RPMI7951 (cell line): ENCODE measurements around the gene ACOX1. TPM values are rescaled to one million over a fixed set of nuclear protein-coding genes. Genes with fewer than 3 reads are reported as not detected.
A peak's percentile ranks its signal among the peaks of the same experiment; 100 is the strongest.

Source experiments
- DNase-seq: peaks from one replicate; pipeline ENCODE4 v3.0.0-alpha.2; 2012; ENCODE audit warnings: low read depth
- total RNA-seq: library from RNA; depleted of rRNA; stranded (reverse); fragments of >200 nt; shearing (Covaris generic); gene quantifications from 2 replicates; pipeline ENCODE4 v1.2.3, GENCODE V29; 2014; rRNA removed

The ACOX1 gene
- total RNA-seq = 21.4 TPM in 2 replicates

DNA sequence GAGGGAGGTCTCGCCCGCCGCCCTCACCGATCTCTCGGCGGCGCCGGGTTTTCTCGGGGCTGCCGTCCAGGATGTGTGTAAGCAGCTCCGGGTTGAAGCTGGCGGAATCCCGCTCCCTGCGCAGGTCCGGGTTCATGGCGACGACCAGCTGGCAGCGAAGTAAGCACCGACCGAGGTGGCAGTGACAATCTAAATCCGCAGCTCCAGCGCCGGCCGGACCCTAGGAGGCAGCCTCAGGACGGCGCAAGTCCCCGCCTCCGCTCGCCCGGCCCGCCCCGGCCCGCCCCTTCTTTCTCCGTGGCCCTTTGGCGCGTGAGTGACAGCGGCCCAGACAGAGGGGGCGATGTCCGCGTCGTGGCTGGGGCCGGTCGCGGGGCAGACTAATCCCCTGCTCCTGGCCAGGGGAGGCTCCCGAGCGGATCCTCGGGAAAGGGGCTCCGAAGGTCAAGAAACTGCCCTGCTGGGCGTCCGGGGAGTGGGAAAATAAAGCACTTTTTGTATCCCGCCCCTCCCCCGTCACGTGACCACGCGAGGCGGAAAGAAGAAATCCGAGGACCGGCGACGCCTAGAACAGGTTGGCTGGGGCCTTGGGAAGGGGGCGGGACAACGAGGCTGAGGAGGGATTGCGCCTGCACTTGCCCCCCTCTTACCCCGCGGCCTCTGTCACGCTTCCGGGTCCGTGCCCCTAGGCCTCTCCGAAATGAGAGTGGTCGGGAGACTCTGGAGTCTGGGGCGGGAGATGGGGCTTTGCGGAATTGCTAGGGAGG is at the start of gene ACOX1, which contains the start of gene TEN1:
TSS of gene ACOX1 (minus strand) at position 229 of the 767 bp plus-strand sequence. CDS start at position 136, 93 bp downstream.
TSS of gene TEN1 (plus strand) at position 303 of the 767 bp plus-strand sequence. CDS start 6,953 bp downstream, outside the sequence.
- DNase-seq = peak; percentile 95

GRCh38 chr17:76027159-76027839 is 48.3 kb upstream of the ACOX1 start, which contains the start of gene EVPL:
Gene EVPL, minus strand, starts transcription at chr17:76027306. Its CDS starts 108 bp downstream, at chr17:76027198.
- no peak for DNase-seq

GRCh38 chr17:76026714-76027158 is 47.8 kb upstream of the ACOX1 start:
- no peak for DNase-seq

DNA sequence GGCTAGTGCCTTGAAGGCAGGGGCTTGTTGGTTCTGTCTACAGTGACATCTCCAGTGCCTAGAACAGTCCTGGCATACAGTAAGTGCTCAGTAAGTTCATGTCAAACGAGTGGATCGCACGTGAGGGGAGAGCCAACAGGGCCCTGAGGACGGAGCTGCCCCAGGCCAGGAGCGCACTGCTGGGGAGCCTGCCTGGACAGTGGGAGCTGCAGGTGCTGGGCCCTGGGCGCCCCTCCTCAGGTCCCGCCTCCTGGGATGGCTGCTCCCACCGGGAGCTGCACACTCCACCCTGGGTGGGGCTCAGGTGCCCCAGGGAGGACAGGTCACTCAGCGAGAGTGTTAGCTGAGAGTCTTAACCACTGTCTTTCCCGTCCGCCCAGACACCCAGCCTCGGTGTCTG is 46.3 kb upstream of the ACOX1 start:
- DNase-seq = no peak

GRCh38 chr17:76024353-76024752 is 45.4 kb upstream of the ACOX1 start:
- DNase-seq = no peak

- no peak for DNase-seq
Measured at GRCh38 chr17:76023900-76024237, 44.9 kb upstream of the ACOX1 start.

DNA sequence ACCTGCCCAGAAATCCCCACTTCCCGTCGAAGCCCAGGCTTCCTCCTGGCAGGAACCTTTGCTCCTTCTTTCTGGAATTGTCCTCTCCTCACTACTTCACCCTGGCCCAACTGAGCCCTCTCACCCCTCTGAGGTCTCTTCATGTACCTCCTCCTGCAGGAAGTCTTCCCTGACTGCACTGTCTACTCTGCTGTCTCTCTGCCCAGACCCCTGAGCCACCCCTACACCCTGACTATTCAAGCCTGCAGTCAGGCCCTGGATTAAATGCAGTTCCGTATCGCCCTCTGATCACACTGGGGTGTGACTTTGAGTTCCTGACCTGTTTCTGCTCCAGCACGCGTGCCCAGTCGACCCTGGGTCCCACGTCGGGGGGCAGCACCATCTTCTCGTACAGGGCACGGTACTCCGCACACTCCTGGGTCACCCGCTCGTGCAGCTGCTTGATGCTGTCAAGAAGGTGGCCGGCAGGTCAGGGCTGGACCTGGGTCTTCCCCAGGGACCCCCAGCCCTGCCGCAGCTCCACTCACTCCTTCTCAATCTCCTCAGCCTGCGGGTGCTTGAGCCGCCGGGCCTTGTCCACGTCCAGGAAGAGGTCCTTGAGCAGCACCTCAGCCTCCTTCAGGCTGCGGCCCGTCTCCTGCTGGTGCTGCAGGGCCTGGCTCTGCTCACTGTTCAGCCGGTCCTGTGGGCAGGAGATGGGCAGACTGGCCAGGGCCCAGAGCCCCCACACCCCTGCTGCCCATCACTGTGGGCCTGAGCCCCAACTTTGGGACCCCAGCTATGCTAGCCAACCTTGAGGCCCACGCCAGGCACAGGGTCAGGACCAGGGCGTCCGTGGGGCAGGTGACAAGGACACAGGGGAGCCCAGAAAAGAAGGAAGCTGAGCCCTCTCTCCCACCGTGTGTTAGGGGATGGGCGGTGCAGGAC is 44.3 kb upstream of the ACOX1 start:
- DNase-seq = no peak

- no peak for DNase-seq
Measured at GRCh38 chr17:76022285-76022684, 43.3 kb upstream of the ACOX1 start.

- DNase-seq = no peak
Measured at GRCh38 chr17:76019833-76020467, 41.0 kb upstream of the ACOX1 start.

GRCh38 chr17:76018801-76019200 is 39.8 kb upstream of the ACOX1 start:
- DNase-seq = no peak

DNA sequence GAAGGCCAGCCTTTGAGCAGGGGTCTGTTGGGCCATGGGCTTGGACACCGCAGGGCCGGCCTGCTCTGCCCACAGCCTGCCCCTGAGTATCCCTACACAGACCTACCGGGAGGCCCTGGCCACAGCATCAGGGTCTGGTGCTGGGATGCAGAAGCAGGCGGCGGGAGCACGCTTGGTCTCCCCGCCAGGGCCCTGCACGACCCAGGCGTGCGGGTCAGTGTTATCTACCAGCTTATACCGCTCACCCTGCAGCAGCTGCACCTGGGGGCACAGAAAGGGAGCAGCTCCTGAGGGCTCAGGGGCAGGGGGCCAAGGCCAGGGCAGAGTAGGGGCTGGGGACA is 39.3 kb upstream of the ACOX1 start:
- DNase-seq = no peak

DNA sequence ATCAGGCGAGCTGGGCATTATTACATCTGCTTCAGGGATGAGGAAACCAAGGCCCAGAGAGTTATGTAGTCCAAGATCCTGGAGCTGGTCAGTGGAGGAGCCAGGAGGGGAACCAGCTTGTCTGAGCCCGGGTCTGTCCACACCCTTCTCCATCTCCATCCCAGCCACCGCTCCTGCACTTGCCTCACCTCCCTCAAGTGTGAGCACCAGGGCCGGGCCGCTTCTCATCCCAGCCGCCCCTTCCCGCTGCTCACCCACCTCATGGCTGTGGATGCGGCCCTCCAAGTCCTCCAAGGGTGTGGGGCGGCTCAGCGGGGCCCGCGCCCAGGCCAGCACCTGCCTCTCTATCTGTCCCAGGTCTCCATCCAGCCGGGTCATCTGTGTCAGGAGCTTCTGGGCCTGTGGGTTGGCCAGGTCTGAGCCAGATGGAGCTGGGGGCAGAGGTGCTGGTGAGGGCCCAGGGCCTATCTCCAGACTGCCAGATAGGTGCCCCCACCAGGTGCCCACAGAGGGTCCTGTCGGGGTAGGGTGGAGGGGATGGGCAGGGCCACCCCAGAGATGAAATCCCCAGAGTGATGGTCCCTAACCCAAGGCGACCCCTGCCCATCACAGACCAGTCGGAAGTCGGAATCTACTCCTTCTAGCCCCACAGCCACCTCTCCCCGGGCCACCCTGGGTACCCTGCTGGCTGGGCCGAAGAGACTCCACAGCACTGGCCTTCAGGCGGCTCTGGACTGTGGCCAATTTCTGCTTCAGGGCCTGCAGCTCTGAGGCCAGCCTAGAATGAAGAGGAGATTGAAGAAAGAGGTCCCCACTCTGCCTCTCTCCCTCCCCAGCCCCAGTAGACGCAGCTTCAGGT is 38.7 kb upstream of the ACOX1 start:
- no peak for DNase-seq

- DNase-seq = peak; percentile 12
Measured at GRCh38 chr17:76014925-76015261, 35.9 kb upstream of the ACOX1 start.

DNA sequence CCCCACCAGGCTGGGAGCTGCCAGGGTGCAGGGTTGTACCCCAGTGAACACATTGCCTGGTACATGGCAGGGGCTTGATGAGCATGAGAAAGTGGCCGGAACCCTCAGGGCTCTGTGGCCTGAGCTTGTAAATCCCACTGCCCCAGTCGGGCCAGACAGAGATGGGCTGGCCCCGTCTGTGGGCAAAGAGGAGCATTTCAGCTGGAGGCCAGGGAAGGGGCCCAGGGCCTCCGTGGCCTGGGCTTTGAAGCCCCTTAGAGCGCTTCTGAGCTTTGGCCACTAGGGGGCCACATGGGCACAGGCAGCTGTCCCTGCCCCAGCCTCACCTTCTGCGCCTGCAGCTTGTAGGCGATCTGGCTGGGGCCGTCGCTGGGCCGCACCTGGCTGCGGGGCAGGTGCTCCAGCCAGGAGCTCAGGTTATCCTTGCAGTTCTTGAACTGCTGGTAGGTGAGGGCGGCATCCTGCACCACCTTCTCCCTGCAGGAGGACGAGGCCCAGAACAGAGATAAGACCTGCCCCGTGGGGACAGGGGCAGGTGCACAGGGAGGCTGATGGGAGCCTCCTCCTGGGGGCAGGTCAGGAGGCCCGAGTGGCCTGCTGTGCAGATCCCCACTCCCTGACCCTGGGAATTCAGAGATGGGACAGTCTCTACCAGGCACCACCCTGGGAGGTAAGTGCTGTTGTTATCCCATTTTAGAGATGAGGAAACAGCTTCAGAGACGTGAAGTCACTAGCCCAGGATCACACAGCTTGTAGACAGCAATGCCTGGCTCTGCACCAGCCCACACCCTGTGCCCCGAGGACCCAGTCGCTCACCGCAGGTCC is 35.3 kb upstream of the ACOX1 start:
- peak; percentile 52 for DNase-seq

DNA sequence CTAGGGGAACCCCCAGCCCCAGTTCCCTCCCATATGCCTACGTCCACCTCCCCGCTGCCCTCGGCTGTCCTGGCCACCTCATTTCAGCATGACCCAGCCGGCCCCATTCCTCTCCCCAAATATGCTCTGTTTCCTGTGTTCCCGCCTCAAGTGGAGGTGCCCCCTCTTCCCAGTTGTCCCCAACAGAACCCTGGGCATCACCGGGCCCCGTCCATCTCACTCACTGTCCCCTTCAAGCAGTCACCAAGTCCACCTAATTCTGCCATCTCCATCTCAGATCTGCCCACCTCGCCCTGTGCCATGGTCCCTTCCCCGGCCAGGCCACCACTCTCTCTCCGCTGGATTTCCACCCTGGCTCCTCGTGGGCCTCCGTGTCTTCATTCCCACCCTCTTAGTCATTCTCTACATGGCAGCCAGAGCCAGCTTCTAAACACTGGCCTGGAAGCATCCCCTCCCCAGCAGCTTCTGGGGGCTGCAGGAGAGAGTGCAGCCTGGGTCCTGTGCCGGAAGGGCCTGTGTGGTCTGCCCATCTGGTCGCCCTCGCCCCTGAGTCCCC is 34.5 kb upstream of the ACOX1 start:
- DNase-seq = peak; percentile 15

DNA sequence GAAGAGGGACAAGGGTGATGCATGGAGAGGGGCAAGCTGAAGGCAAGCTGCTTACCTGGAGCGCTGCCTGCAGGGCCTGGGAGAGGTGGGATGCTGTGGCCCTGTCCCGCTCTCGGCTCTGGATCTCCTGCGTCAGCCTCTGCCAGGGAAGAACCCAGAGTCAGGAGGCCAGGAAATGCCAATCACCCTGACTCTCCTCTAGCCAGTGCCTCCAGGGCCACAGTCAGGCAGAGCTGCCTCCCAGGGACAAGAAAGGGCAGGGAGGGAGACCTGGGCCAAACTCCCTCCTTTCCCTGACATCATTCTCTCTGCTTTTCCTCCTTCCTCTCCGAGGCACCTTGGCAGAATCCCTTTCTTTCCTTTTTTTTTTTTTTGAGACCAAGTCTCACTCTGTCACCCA is 33.0 kb upstream of the ACOX1 start:
- no peak for DNase-seq

- DNase-seq = no peak
Measured at GRCh38 chr17:76009969-76010661, 31.1 kb upstream of the ACOX1 start.

DNA sequence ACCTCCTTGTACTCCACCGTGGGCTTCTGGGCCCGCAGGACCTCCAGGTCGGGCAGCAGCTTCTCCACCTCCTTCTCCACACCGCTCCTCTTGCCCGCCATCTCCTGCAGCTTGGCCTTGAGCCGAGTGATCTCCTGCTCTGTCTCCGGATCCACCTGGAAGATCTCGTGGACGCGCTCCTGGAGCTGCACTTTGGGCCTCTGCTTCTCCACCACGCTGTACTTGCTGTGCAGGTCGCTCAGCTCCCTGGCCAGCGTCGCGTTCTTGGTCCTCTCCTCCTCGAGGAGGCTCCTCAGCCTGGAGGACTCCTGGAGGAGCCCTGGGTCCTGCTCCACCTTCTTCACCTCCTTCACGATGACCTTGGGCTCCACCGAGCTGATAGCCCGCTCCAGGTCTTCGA is 30.5 kb upstream of the ACOX1 start:
- no peak for DNase-seq
